ENCODE data around the gene AK3. TPM values are rescaled to one million over a fixed set of nuclear protein-coding genes. Genes with fewer than 3 reads are reported as not detected.
"Not testable (repeated sequence)": the region's sequence is repeated elsewhere in the genome, so short reads cannot be mapped to it uniquely, and the experiment has no call there.

AK3 gene
- 105 and 106 TPM in 2 replicates for total RNA-seq
- 114 and 151 TPM in 2 replicates for polyA plus RNA-seq

DNA sequence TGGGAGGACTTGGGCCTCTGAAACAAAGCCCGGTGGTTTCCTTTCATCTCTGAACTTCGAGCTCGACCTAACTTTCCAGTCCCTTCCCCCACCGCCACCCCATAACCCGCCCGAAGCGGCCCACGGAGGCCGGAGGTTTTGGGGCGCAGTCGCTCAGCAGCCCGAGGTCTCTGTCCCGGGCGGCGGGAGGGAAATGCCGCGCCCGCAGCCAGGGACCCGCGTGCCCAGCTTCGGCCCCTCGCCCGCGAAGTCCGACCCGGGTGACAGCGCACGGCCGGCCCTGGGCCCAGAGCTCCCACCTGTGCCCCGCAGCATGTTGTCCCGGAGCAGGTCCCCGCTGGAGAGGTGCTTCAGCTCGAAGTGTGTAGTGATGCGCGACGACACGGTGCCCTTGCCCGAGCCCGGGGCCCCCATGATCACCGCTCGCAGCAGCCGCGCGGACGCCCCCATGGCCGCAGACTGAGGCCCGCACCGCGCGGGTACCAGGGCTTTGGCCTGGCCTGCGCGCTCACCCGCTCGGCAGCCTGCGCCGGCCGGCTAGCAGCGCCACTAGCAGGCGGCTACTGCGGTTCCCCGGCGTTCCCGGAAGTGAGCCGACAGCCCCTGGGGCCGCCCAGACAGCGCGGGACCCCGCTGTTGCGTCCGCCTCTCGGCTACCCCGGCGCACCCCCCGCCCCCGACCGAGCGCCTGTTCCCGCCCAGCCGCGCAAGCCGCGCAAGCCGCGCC lies at the start of gene AK3:
AK3 (minus strand) TSS at position 565 of the 727 bp plus-strand sequence; CDS start at position 450, 115 bp downstream.
- Histone ChIP-seq H3K27ac (peak within 1 kb of the TSS; percentile 81), H3K4me1 (ENCODE audit: low read depth) (peaks cover 11% of the 10 kb centered on the region), H3K36me3 (no peaks in the 10 kb centered on the region), H3K27me3 (no peaks in the 10 kb centered on the region), H3K4me3 (peak within 1 kb of the TSS; percentile 51), H3K9me3 (ENCODE audit: low read depth) (no peaks in the 10 kb centered on the region)
- peak; percentile 91 to 95 for DNase-seq (ENCODE audit: low read depth in 1 of 2, low spot score in 1 of 2)
- TF ChIP-seq, protein P1, sequence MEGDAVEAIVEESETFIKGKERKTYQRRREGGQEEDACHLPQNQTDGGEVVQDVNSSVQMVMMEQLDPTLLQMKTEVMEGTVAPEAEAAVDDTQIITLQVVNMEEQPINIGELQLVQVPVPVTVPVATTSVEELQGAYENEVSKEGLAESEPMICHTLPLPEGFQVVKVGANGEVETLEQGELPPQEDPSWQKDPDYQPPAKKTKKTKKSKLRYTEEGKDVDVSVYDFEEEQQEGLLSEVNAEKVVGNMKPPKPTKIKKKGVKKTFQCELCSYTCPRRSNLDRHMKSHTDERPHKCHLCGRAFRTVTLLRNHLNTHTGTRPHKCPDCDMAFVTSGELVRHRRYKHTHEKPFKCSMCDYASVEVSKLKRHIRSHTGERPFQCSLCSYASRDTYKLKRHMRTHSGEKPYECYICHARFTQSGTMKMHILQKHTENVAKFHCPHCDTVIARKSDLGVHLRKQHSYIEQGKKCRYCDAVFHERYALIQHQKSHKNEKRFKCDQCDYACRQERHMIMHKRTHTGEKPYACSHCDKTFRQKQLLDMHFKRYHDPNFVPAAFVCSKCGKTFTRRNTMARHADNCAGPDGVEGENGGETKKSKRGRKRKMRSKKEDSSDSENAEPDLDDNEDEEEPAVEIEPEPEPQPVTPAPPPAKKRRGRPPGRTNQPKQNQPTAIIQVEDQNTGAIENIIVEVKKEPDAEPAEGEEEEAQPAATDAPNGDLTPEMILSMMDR (IDR thresholded peaks at IDR 0.05; ENCODE audit: low read depth, low read length), result peak; percentile 26

DNA sequence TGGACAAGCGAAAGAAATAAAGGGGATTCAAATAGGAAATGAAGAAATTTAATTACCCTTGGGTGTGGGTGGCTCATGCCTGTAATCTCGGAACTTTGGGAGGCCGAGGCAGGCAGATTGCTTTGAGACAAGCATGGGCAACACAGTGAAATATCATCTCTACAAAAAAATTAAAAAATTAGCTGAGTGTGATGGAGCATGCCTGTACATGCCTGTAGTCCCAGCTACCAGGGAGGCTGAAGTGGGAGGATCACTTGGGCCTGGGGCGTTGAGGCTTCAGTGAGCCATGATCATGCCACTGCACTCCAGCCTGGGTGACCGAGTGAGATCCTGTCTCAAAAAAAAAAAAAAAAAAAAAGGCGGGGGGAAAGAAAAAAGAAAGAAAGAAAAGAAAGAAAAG lies 47.7 kb upstream of the AK3 start:
- H3K36me3 ChIP-seq, result no peaks in the 10 kb centered on the region
- no peaks in the 10 kb centered on the region for H3K9me3 ChIP-seq (ENCODE audit: low read depth)
- no peaks in the 10 kb centered on the region for H3K4me1 ChIP-seq (ENCODE audit: low read depth)
- H3K4me3 ChIP-seq, result no peak overlapping the region
- H3K27me3 ChIP-seq, result no peaks in the 10 kb centered on the region
- DNase-seq (ENCODE audit: low read depth in 1 of 2, low spot score in 1 of 2), result no peak
- TF ChIP-seq, protein P1 (IDR thresholded peaks at IDR 0.05; ENCODE audit: low read depth, low read length), result no peak
- H3K27ac ChIP-seq, result no peak overlapping the region

DNA sequence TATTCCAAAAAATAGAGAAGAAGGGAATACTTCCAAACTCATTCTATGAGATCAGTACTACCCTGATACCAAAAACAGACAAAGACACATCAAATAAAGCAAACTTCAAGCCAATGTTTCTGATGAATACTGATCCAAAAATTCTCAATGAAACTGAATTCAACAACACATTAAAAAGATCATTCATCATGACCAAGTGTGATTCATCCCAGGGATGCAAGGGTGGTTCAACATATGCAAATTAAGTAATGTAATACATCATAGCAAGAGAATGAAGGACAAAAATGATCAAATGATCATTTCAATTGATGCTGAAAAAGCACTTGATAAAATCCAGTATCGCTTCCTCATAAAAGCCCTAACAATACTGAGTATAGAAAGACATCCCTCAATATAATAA lies 46.9 kb upstream of the AK3 start:
- Histone ChIP-seq H3K36me3 (no peaks in the 10 kb centered on the region), H3K27me3 (no peaks in the 10 kb centered on the region), H3K4me1 (ENCODE audit: low read depth) (no peaks in the 10 kb centered on the region), H3K4me3 (no peak overlapping the region), H3K27ac (no peak overlapping the region), H3K9me3 (ENCODE audit: low read depth) (no peaks in the 10 kb centered on the region)
- TF ChIP-seq, protein P1 (IDR thresholded peaks at IDR 0.05; ENCODE audit: low read depth, low read length), result no peak
- DNase-seq (ENCODE audit: low read depth in 1 of 2, low spot score in 1 of 2), result no peak

DNA sequence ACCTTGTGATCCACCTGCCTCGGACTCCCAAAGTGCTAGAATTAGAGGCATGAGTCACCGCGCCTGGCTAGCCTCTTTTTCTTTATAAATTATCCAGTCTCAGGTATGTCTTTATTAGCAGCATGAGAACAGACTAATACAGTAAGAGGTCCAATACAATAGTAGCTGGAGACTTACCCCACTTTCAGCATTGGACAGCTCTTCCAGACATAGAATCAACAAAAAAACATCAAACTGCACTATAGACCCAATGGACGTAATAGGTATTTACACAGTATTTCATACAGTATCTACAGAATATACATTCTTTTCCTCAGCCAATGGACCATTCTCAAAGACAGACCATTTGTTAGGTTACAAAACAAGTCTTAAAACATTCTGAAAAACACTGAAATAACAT lies 45.6 kb upstream of the AK3 start:
- Histone ChIP-seq H3K9me3 (ENCODE audit: low read depth) (no peaks in the 10 kb centered on the region), H3K4me1 (ENCODE audit: low read depth) (no peaks in the 10 kb centered on the region), H3K27me3 (no peaks in the 10 kb centered on the region), H3K4me3 (no peak overlapping the region), H3K27ac (no peak overlapping the region), H3K36me3 (no peaks in the 10 kb centered on the region)
- DNase-seq (ENCODE audit: low read depth in 1 of 2, low spot score in 1 of 2), result no peak
- TF ChIP-seq, protein P1 (IDR thresholded peaks at IDR 0.05; ENCODE audit: low read depth, low read length), result no peak

DNA sequence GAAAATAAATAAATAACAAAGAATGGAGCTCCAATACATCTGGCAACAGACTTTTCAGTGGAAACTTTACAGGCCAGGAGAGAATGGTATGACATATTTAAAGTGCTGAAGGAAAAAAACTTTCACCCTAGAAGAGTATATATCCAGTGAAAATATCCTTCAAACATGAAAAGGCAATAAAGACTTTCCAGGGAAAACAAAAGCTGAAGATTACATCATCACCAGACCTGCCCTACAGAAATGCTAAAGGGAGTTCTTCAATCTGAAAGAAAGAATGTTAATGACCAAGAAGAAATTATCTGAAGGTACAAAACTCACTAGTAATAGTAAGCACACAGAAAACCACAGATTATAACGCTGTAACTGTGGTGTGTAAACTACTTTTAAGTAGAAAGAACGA lies 43.4 kb upstream of the AK3 start:
- Histone ChIP-seq H3K27ac (no peak overlapping the region), H3K36me3 (no peaks in the 10 kb centered on the region), H3K4me1 (ENCODE audit: low read depth) (no peaks in the 10 kb centered on the region), H3K9me3 (ENCODE audit: low read depth) (no peaks in the 10 kb centered on the region), H3K27me3 (no peaks in the 10 kb centered on the region), H3K4me3 (no peak overlapping the region)
- no peak for DNase-seq (ENCODE audit: low read depth in 1 of 2, low spot score in 1 of 2)
- TF ChIP-seq, protein P1 (IDR thresholded peaks at IDR 0.05; ENCODE audit: low read depth, low read length), result no peak

DNA sequence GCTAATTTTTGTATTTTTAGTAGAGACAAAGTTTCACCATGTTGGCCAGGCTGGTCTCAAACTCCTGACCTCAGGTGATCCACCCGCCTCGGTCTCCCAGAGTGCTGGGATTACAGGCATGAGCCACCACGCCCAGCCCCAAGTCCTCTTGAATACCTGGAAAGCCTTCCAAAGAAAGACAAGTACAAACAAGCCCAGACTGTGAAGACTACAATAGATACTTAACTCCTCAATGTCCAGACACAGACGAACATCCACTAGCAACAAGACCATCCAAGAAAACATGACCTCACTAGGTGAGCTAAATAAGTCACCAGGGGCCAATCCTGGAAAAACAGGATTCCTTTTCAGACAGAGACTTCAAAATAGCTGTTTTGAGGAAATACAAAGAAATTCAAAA lies 42.2 kb upstream of the AK3 start:
- not testable (repeated sequence) for H3K36me3 ChIP-seq; H3K27ac ChIP-seq; H3K9me3 ChIP-seq (ENCODE audit: low read depth); DNase-seq (ENCODE audit: low read depth in 1 of 2, low spot score in 1 of 2); H3K4me3 ChIP-seq; H3K4me1 ChIP-seq (ENCODE audit: low read depth); H3K27me3 ChIP-seq

All from cardiac muscle cell (in vitro differentiated cells and primary cell).